HCT116 (cell line): ENCODE measurements around the gene GEMIN4.

ENCODE experiments used
- CTCF ChIP-seq, 3 experiments: fragments of 200-600 bp in 1 of 3; sonication (generic) in 1 of 3; IDR thresholded peaks in 2 of 3; conservative IDR thresholded peaks in 1 of 3; 2 replicates each; pipeline ENCODE4 v1.5.1; 2012 to 2017; ENCODE audit warnings: low read depth in 2 of 3, low read length in 2 of 3, antibody characterized with exemption in 1 of 3, borderline replicate concordance in 1 of 3, control low read depth in 1 of 3, mild to moderate bottlenecking in 1 of 3, mixed read lengths in 1 of 3, mixed run types in 1 of 3, moderate library complexity in 1 of 3; ENCODE audit not compliant: insufficient read depth in 1 of 3
- EGR1 ChIP-seq: IDR thresholded peaks from 2 replicates; pipeline ENCODE4 v1.6.1; 2012; ENCODE audit warnings: low read depth
- JUND ChIP-seq: IDR thresholded peaks from 2 replicates; pipeline ENCODE4 v1.6.1; 2012

- TF ChIP-seq CTCF (IDR thresholded peaks at IDR 0.05 in 2 of 3, conservative IDR thresholded peaks at IDR 0.05 in 1 of 3; ENCODE audit: borderline replicate concordance in 1 of 3, insufficient read depth in 1 of 3, low read depth in 2 of 3, low read length in 2 of 3) (no peak), JUND (no peak), EGR1 (no peak)
These were observed 45.3 kb upstream of the GEMIN4 start for GRCh38 chr17:797236-797840.
